ENCODE measurements around the gene SCN2B. TPM values are rescaled to one million over a fixed set of nuclear protein-coding genes. Genes with fewer than 3 reads are reported as not detected.

SCN2B gene
- polyA plus RNA-seq, 1 of the 3 experiments (the other 2 are of a cell fraction): 0.05 TPM

DNA sequence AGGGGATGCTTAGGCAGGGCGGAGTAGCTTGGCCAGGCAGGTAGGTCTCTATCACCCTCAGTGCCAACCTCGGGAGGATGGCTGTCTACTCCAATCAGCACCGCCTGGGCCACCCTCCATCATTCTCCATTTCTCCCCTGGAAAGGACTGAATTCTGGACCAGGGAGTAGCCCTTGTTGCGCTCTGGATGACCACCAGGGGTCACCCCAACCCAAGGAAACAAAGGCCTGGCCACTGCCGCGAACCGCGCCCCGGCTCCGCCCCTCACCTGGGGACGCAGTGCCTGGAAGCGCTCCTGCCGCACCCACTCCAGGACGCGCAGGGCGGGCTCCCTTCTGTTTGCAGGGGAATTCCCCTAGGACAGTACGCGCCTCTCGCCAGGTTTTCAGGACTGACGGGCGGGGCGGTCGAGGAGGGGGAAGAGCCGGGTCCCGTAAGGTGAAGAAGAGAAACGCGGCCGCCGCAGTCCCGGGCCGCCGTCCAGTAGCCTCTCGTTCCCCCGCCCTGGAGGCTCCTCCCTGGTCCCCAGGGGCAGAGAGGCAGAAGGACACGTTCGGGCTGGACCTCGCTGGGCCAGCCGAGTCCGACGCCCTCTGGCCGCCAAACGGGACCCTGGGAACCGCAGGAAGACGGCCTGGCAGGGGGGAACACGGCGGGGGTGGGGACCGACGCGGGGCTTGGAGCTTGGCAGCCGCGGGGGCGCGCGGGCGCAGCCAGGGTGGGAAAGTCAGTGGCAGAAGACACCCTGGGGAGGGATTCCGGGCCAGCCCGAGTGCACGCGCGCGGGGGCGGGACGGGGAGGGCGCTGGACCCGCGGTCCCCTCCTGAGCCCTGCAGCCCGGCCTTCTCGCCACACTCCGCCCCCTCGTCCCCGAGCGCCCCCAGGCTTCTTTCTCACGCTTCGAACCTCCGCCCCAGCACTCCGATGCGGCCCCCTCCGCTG is 30.9 kb downstream of the SCN2B start:
- no peaks in the 10 kb centered on the region for H3K9me2 ChIP-seq
- peaks cover 3% of the 10 kb centered on the region for H3F3A ChIP-seq (replicated peaks; ENCODE audit: insufficient read depth)
- TF ChIP-seq SMC3 (IDR thresholded peaks at IDR 0.05; ENCODE audit: low read depth, low read length): peak; percentile 91
- TF ChIP-seq, protein P1, sequence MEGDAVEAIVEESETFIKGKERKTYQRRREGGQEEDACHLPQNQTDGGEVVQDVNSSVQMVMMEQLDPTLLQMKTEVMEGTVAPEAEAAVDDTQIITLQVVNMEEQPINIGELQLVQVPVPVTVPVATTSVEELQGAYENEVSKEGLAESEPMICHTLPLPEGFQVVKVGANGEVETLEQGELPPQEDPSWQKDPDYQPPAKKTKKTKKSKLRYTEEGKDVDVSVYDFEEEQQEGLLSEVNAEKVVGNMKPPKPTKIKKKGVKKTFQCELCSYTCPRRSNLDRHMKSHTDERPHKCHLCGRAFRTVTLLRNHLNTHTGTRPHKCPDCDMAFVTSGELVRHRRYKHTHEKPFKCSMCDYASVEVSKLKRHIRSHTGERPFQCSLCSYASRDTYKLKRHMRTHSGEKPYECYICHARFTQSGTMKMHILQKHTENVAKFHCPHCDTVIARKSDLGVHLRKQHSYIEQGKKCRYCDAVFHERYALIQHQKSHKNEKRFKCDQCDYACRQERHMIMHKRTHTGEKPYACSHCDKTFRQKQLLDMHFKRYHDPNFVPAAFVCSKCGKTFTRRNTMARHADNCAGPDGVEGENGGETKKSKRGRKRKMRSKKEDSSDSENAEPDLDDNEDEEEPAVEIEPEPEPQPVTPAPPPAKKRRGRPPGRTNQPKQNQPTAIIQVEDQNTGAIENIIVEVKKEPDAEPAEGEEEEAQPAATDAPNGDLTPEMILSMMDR (IDR thresholded peaks at IDR 0.05): peak; percentile 91
- TF ChIP-seq, protein P2, sequence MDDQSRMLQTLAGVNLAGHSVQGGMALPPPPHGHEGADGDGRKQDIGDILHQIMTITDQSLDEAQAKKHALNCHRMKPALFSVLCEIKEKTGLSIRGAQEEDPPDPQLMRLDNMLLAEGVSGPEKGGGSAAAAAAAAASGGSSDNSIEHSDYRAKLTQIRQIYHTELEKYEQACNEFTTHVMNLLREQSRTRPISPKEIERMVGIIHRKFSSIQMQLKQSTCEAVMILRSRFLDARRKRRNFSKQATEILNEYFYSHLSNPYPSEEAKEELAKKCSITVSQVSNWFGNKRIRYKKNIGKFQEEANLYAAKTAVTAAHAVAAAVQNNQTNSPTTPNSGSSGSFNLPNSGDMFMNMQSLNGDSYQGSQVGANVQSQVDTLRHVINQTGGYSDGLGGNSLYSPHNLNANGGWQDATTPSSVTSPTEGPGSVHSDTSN (IDR thresholded peaks at IDR 0.05): no peak
- peak; percentile 97 for TF ChIP-seq RAD21 (IDR thresholded peaks at IDR 0.05; ENCODE audit: low read length)
- TF ChIP-seq YY1 (IDR thresholded peaks at IDR 0.05; ENCODE audit: low read depth): no peak
- TF ChIP-seq GABPA (IDR thresholded peaks at IDR 0.05; ENCODE audit: low read depth): no peak
- TF ChIP-seq, protein P3, sequence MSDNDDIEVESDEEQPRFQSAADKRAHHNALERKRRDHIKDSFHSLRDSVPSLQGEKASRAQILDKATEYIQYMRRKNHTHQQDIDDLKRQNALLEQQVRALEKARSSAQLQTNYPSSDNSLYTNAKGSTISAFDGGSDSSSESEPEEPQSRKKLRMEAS (IDR thresholded peaks at IDR 0.05; ENCODE audit: low read depth): no peak
- TF ChIP-seq, protein P4, sequence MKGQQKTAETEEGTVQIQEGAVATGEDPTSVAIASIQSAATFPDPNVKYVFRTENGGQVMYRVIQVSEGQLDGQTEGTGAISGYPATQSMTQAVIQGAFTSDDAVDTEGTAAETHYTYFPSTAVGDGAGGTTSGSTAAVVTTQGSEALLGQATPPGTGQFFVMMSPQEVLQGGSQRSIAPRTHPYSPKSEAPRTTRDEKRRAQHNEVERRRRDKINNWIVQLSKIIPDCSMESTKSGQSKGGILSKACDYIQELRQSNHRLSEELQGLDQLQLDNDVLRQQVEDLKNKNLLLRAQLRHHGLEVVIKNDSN (IDR thresholded peaks at IDR 0.05; ENCODE audit: borderline replicate concordance, low read depth): no peak
- TF ChIP-seq JUND (IDR thresholded peaks at IDR 0.05): no peak
- TF ChIP-seq MXI1 (IDR thresholded peaks at IDR 0.05; ENCODE audit: low read depth, low read length): no peak
- no peak for TF ChIP-seq FOXJ3 (CRISPR knock-in tag; IDR thresholded peaks at IDR 0.05)
- TF ChIP-seq CHD2 (IDR thresholded peaks at IDR 0.05; ENCODE audit: low read length, partially characterized antibody): no peak
- no peak for TF ChIP-seq NRF1 (IDR thresholded peaks at IDR 0.05; ENCODE audit: low read depth, low read length)
- no peak for TF ChIP-seq EP300 (IDR thresholded peaks at IDR 0.05; ENCODE audit: borderline replicate concordance in 1 of 2, low read depth in 1 of 2, low read length in 1 of 2)
- no peaks in the 10 kb centered on the region for H3K9me3 ChIP-seq
- H4K20me1 ChIP-seq (ENCODE audit: insufficient read depth): no peaks in the 10 kb centered on the region
- POLR2A ChIA-PET: no interaction called here
- CTCF ChIA-PET: interaction anchor here (0.6 to 15.5 kb wide), 27 partner anchors 10 to 547 kb away, joined by 3 to 246 read pairs (median 4); no protein-coding TSS in a partner anchor
- 13% methylated on average over 25 of the region's 78 CpGs for WGBS (ENCODE audit: low lambda C conversion rate)
- H3K4me2 ChIP-seq: peak overlapping the region; percentile 98
- H2AFZ ChIP-seq (ENCODE audit: low read depth): peak overlapping the region; percentile 94; the same call in 1 of the 2 replicates
- H3K4me3 ChIP-seq (ENCODE audit: low read depth in 2 of 2, low read length in 1 of 2): peak overlapping the region; percentile 61 to 89
- DNase-seq: peak; percentile 95
- peaks cover 0 to 4% of the 10 kb centered on the region in 2 experiments; a peak in 1 of 4 replicates for H3K4me1 ChIP-seq (ENCODE audit: control insufficient read depth in 1 of 2, insufficient read depth in 2 of 2, low read depth in 1 of 2, low read length in 1 of 2)
- H3K27ac ChIP-seq (ENCODE audit: low read depth in 2 of 2, low read length in 1 of 2): no peak overlapping the region
- peaks cover 19% of the 10 kb centered on the region; the same call in 1 of the 2 replicates for H3K27me3 ChIP-seq (ENCODE audit: insufficient read depth)
- no peaks in the 10 kb centered on the region for H3K79me2 ChIP-seq (ENCODE audit: insufficient read depth)
- H3K9ac ChIP-seq: no peak overlapping the region
- H3K36me3 ChIP-seq (replicated peaks in 1 of 2; ENCODE audit: control insufficient read depth in 1 of 2, insufficient read depth in 2 of 2, low read length in 1 of 2): no peaks in the 10 kb centered on the region

Data from SK-N-SH (cell line).